SK-N-SH (cell line): Measurements from ENCODE around the gene LRMDA. TPM values are rescaled to one million over a fixed set of nuclear protein-coding genes. Genes with fewer than 3 reads are reported as not detected.

ENCODE experiments used
- CTCF ChIA-PET: fragments of 300-600, 350-600 bp; formaldehyde crosslinking; extraction: SDS; loops from one replicate; lab custom pipeline; 2021; lab: Yijun Ruan, JAX
- POLR2A ChIA-PET: fragments of 350-600 bp; sonication (Branson Sonifier 250); formaldehyde crosslinking; extraction: SDS; loops from one replicate; lab custom pipeline; 2020; ENCODE audit warnings: antibody characterized with exemption, inconsistent platforms; lab: Yijun Ruan, JAX
- DNase-seq: peaks from one replicate; pipeline ENCODE4 v3.0.0; 2012
- H2AFZ ChIP-seq: fragments of 200-600 bp; sonication (generic); 2 replicates; pipeline ENCODE4 v1.8.1; 2016; ENCODE audit warnings: antibody characterized with exemption, mild to moderate bottlenecking, low read depth
- H3F3A ChIP-seq: fragments of 200-600 bp; sonication (generic); replicated peaks from 2 replicates; pipeline ENCODE3; 2016; ENCODE audit warnings: antibody characterized with exemption, mild to moderate bottlenecking; ENCODE audit not compliant: insufficient read depth
- H3K27ac ChIP-seq, 2 experiments: fragments of 200-500 bp in 1 of 2; fragments of 200-600 bp in 1 of 2; sonication (Bioruptor generic) in 1 of 2; sonication (generic), shearing (Covaris generic) in 1 of 2; 2 replicates each; pipeline versions ENCODE4 v1.5.1 to v1.6.1; 2014 to 2016; ENCODE audit warnings: low read depth in 2 of 2, inconsistent platforms in 1 of 2, low read length in 1 of 2, mild to moderate bottlenecking in 1 of 2, mixed read lengths in 1 of 2
- H3K27me3 ChIP-seq: fragments of 200-600 bp; sonication (generic), shearing (Covaris generic); 2 replicates; pipeline ENCODE4 v1.6.1; 2016; ENCODE audit warnings: mixed run types; ENCODE audit not compliant: insufficient read depth
- H3K36me3 ChIP-seq, 2 experiments: fragments of 200-500 bp in 1 of 2; fragments of 200-600 bp in 1 of 2; sonication (Bioruptor generic) in 1 of 2; sonication (generic) in 1 of 2; replicated peaks in 1 of 2; 2 replicates each; pipeline versions ENCODE3 to v1.5.1; 2014 to 2016; ENCODE audit warnings: low read length in 1 of 2, mild to moderate bottlenecking in 1 of 2; ENCODE audit not compliant: insufficient read depth in 2 of 2, control insufficient read depth in 1 of 2
- H3K4me1 ChIP-seq, 2 experiments: fragments of 200-500 bp in 1 of 2; fragments of 200-600 bp in 1 of 2; sonication (Bioruptor generic) in 1 of 2; sonication (generic), shearing (Covaris generic) in 1 of 2; 2 replicates each; pipeline versions ENCODE4 v1.5.1 to v1.6.1; 2014 to 2016; ENCODE audit warnings: low read depth in 1 of 2, low read length in 1 of 2, mixed run types in 1 of 2; ENCODE audit not compliant: insufficient read depth in 2 of 2, control insufficient read depth in 1 of 2
- H3K4me2 ChIP-seq: fragments of 200-600 bp; sonication (generic), shearing (Covaris generic); 2 replicates; pipeline ENCODE4 v1.6.1; 2017; ENCODE audit warnings: mixed run types
- H3K4me3 ChIP-seq, 2 experiments: fragments of 200-500 bp in 1 of 2; fragments of 200-600 bp in 1 of 2; sonication (Bioruptor generic) in 1 of 2; sonication (generic), shearing (Covaris generic) in 1 of 2; 2 replicates each; pipeline versions ENCODE4 v1.5.1 to v1.8.1; 2014 to 2016; ENCODE audit warnings: low read depth in 2 of 2, inconsistent platforms in 1 of 2, low read length in 1 of 2, mild to moderate bottlenecking in 1 of 2, mixed read lengths in 1 of 2, moderate library complexity in 1 of 2
- H3K79me2 ChIP-seq: fragments of 200-600 bp; sonication (generic); 2 replicates; pipeline ENCODE4 v1.8.1; 2017; ENCODE audit warnings: mild to moderate bottlenecking; ENCODE audit not compliant: insufficient read depth
- H3K9ac ChIP-seq: fragments of 200-600 bp; sonication (generic); 2 replicates; pipeline ENCODE4 v1.6.1; 2017; ENCODE audit warnings: mixed run types
- H3K9me2 ChIP-seq: fragments of 200-600 bp; sonication (generic); 2 replicates; pipeline ENCODE4 v1.6.1; 2017; ENCODE audit warnings: mixed run types
- H3K9me3 ChIP-seq: fragments of 200-600 bp; sonication (generic); 2 replicates; pipeline ENCODE4 v1.6.1; 2017; ENCODE audit warnings: mixed run types, mild to moderate bottlenecking, moderate library complexity
- H4K20me1 ChIP-seq: fragments of 200-600 bp; sonication (generic); 2 replicates; pipeline ENCODE4 v1.6.1; 2017; ENCODE audit warnings: mild to moderate bottlenecking, mixed run types; ENCODE audit not compliant: insufficient read depth
- ELF1 ChIP-seq: IDR thresholded peaks from 2 replicates; pipeline ENCODE4 v1.4.0; 2012
- GATA2 ChIP-seq: sonication (generic); formaldehyde crosslinking; IDR thresholded peaks from 2 replicates; pipeline ENCODE4 v1.5.0; 2020; ENCODE audit warnings: mild to moderate bottlenecking, missing genetic modification reagents
- JUND ChIP-seq: IDR thresholded peaks from 2 replicates; pipeline ENCODE4 v1.4.0; 2012
- POLR2AphosphoS5 ChIP-seq: IDR thresholded peaks from 2 replicates; pipeline ENCODE4 v1.6.1; 2012; ENCODE audit warnings: low read depth, low read length
- RAD21 ChIP-seq: IDR thresholded peaks from 2 replicates; pipeline ENCODE4 v1.6.1; 2012; ENCODE audit warnings: mild to moderate bottlenecking, low read length
- RCOR1 ChIP-seq: fragments of 150-350 bp; IDR thresholded peaks from 2 replicates; pipeline ENCODE4 v1.6.1; 2017; ENCODE audit warnings: antibody characterized with exemption, low read length
- SIN3A ChIP-seq: IDR thresholded peaks from 2 replicates; pipeline ENCODE4 v1.6.1; 2012; ENCODE audit warnings: low read depth, mild to moderate bottlenecking, low read length, moderate library complexity, borderline replicate concordance
- SMC3 ChIP-seq: IDR thresholded peaks from 2 replicates; pipeline ENCODE4 v1.6.1; 2012; ENCODE audit warnings: low read depth, low read length, improper control_type of control experiment
- TCF12 ChIP-seq: IDR thresholded peaks from 2 replicates; pipeline ENCODE4 v1.4.0; 2012
- USF1 ChIP-seq: IDR thresholded peaks from 2 replicates; pipeline ENCODE4 v1.4.0; 2012; ENCODE audit warnings: low read depth, borderline replicate concordance
- WGBS: methylation state at CpG from one replicate; pipeline ENCODE4 v1.1.6; 2017; ENCODE audit warnings: low lambda C conversion rate; 5-methylcytosine and 5-hydroxymethylcytosine counted together
- polyA plus RNA-seq, 3 experiments: library from polyadenylated mRNA; depleted of rRNA; stranded (reverse); fragments of >200 nt; gene quantifications; 2 replicates each; pipeline ENCODE4 v1.2.3, GENCODE V29; 2012
- TF ChIP-seq, protein P1 (sequence below): IDR thresholded peaks from 2 replicates; pipeline ENCODE4 v1.6.1; 2012; ENCODE audit warnings: mild to moderate bottlenecking, low read depth, low read length, moderate library complexity

Gene LRMDA
- polyA plus RNA-seq, 1 of the 3 experiments (the other 2 are of a cell fraction) = 0.95 TPM

DNA sequence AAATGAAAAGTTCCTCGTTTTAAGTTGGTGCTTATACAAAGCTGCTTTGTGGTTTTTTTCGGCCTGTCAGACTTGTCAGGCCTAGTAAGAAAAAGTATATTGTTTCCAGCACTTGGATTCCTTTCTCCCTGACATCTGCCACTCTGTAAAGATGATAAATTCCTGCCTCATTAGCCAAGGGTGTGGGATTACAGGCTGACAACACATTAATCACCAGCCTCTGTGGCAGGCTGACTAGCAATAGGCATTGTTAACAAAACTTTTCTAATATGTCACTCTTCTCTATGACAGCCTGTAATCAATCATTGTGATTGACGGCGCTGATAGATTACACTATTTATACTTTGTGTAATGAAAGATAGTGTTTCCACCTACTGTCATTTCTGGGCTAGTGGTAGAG lies 682.5 kb downstream of the LRMDA start (continued):
- peak; percentile 76; the same call in 1 of the 2 replicates for TF ChIP-seq SIN3A
- TF ChIP-seq, protein P1, sequence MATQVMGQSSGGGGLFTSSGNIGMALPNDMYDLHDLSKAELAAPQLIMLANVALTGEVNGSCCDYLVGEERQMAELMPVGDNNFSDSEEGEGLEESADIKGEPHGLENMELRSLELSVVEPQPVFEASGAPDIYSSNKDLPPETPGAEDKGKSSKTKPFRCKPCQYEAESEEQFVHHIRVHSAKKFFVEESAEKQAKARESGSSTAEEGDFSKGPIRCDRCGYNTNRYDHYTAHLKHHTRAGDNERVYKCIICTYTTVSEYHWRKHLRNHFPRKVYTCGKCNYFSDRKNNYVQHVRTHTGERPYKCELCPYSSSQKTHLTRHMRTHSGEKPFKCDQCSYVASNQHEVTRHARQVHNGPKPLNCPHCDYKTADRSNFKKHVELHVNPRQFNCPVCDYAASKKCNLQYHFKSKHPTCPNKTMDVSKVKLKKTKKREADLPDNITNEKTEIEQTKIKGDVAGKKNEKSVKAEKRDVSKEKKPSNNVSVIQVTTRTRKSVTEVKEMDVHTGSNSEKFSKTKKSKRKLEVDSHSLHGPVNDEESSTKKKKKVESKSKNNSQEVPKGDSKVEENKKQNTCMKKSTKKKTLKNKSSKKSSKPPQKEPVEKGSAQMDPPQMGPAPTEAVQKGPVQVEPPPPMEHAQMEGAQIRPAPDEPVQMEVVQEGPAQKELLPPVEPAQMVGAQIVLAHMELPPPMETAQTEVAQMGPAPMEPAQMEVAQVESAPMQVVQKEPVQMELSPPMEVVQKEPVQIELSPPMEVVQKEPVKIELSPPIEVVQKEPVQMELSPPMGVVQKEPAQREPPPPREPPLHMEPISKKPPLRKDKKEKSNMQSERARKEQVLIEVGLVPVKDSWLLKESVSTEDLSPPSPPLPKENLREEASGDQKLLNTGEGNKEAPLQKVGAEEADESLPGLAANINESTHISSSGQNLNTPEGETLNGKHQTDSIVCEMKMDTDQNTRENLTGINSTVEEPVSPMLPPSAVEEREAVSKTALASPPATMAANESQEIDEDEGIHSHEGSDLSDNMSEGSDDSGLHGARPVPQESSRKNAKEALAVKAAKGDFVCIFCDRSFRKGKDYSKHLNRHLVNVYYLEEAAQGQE = no peak
- TF ChIP-seq TCF12 = peak; percentile 80
- TF ChIP-seq RCOR1 = no peak
- TF ChIP-seq ELF1 = no peak
- TF ChIP-seq POLR2AphosphoS5 = peak; percentile 27; the same call in 1 of the 2 replicates
- no peak for TF ChIP-seq SMC3
- TF ChIP-seq JUND = peak; percentile 73
- TF ChIP-seq, all 33 proteins: peak for 8

DNA sequence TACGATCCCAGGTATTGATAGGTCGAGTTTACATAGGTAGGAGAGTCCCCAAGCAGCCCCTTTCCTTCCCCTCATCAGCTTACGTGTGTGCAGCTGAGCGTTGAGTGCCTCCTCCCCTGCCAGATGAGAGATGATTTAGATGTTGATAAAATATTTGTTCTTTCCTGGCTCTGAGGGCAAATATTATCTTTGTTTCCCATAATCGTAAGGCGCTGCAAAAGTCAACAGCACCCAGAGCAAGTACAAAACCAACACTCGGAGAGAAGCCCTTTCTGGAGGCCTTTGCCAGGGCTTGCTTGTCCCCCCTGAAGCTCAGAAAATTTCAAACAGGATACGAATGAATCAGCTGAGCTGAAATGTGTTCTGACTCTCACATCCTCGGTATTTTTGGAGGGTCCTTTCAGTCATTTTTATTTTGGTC lies 683.2 kb downstream of the LRMDA start:
- POLR2A ChIA-PET = interaction anchor here (1.3 kb wide), 1 partner anchor 71 kb away, joined by 3 read pairs; no protein-coding TSS in a partner anchor
- CTCF ChIA-PET = interaction anchor here (1.0 to 1.2 kb wide), 3 partner anchors 11 to 856 kb away, joined by 3 read pairs; no protein-coding TSS in a partner anchor
- TF ChIP-seq RAD21 (peak; percentile 9; the same call in 1 of the 2 replicates), SIN3A (no peak), GATA2 (peak; percentile 53; the same call in 1 of the 2 replicates)

GRCh38 chr10:76115131-76115470 lies 683.7 kb downstream of the LRMDA start:
- no peak overlapping the region for H2AFZ ChIP-seq
- no peak for TF ChIP-seq ELF1
- TF ChIP-seq USF1 = no peak
- no peak for TF ChIP-seq SMC3
- DNase-seq = no peak
- no peaks in the 10 kb centered on the region for H3K79me2 ChIP-seq
- ChIA-PET CTCF (interaction anchor here (1.0 to 1.2 kb wide), 2 partner anchors 10 to 855 kb away, joined by 3 read pairs; no protein-coding TSS in a partner anchor), POLR2A (interaction anchor here (1.3 kb wide), 1 partner anchor 70 kb away, joined by 3 read pairs; no protein-coding TSS in a partner anchor)
- peaks cover 9 to 43% of the 10 kb centered on the region in 2 experiments for H3K4me1 ChIP-seq
- no peaks in the 10 kb centered on the region for H4K20me1 ChIP-seq
- H3K36me3 ChIP-seq = no peaks in the 10 kb centered on the region
- H3K4me2 ChIP-seq = peak overlapping the region; percentile 42
- WGBS = 63% methylated on average over 6 of the region's 6 CpGs
- H3K27ac ChIP-seq = peak overlapping the region; percentile 28 to 44; a peak in 3 of 4 replicates
- H3K27me3 ChIP-seq = no peaks in the 10 kb centered on the region
- no peaks in the 10 kb centered on the region for H3K9me2 ChIP-seq
- peaks cover 15% of the 10 kb centered on the region for H3F3A ChIP-seq
- H3K9ac ChIP-seq = no peak overlapping the region
- H3K4me3 ChIP-seq = no peak overlapping the region
- no peaks in the 10 kb centered on the region for H3K9me3 ChIP-seq

More for the DNA sequence above, 683.2 kb downstream of the LRMDA start:
- peak overlapping the region; percentile 28 to 44; a peak in 3 of 4 replicates for H3K27ac ChIP-seq
- H3K79me2 ChIP-seq = no peaks in the 10 kb centered on the region
- no peak for DNase-seq
- H4K20me1 ChIP-seq = no peaks in the 10 kb centered on the region
- H3K4me3 ChIP-seq = no peak overlapping the region
- no peaks in the 10 kb centered on the region for H3K36me3 ChIP-seq
- H3K9me2 ChIP-seq = no peaks in the 10 kb centered on the region
- no peak overlapping the region for H2AFZ ChIP-seq
- no peak overlapping the region for H3K9ac ChIP-seq
- peaks cover 15% of the 10 kb centered on the region for H3F3A ChIP-seq
- no peaks in the 10 kb centered on the region for H3K9me3 ChIP-seq
- peaks cover 9 to 43% of the 10 kb centered on the region in 2 experiments for H3K4me1 ChIP-seq
- H3K4me2 ChIP-seq = peak overlapping the region; percentile 42; the same call in 1 of the 2 replicates
- WGBS = 65% methylated on average over 9 of the region's 9 CpGs
- no peaks in the 10 kb centered on the region for H3K27me3 ChIP-seq
